Activated T-cell treated with anti-CD3 and anti-CD28 coated beads, Interleukin-2, amount 50 U/mL, for 4 hours (primary cell): Measurements from ENCODE around the gene MMP25. TPM values are rescaled to one million over a fixed set of nuclear protein-coding genes. Genes with fewer than 3 reads are reported as not detected.
"Not testable (repeated sequence)": the region's sequence is repeated elsewhere in the genome, so short reads cannot be mapped to it uniquely, and the experiment has no call there.

Experiments used
- ATAC-seq, 2 donors: fragments of 200-7000 bp; cut with Tn5 transposase; one replicate each; pipeline ENCODE4 v1.10.0; 2021
- DNase-seq: peaks from one replicate; pipeline ENCODE4 v3.0.0-alpha.2; 2020
- H3K27me3 Mint-ChIP-seq: one replicate; pipeline ENCODE4 v1.8.0; 2021; ENCODE audit warnings: low read depth, mixed read lengths
- H3K36me3 Mint-ChIP-seq: one replicate; pipeline ENCODE4 v1.8.0; 2022; ENCODE audit warnings: mixed read lengths; ENCODE audit not compliant: insufficient read depth
- H3K4me1 Mint-ChIP-seq: one replicate; pipeline ENCODE4 v1.8.0; 2021; ENCODE audit warnings: low read depth, mixed read lengths
- H3K4me3 Mint-ChIP-seq: one replicate; pipeline ENCODE4 v1.8.0; 2021; ENCODE audit warnings: mild to moderate bottlenecking, moderate library complexity, mixed read lengths
- H3K9me3 Mint-ChIP-seq: one replicate; pipeline ENCODE4 v1.8.0; 2021; ENCODE audit warnings: mixed read lengths
- total RNA-seq, 3 donors: library from RNA; stranded (reverse); gene quantifications; one replicate each; pipeline ENCODE4 v1.2.1, GENCODE V29; 2021

The MMP25 gene
- total RNA-seq, 3 donors from 2014 or later = 0.46 to 0.84 (median 0.66) TPM

DNA sequence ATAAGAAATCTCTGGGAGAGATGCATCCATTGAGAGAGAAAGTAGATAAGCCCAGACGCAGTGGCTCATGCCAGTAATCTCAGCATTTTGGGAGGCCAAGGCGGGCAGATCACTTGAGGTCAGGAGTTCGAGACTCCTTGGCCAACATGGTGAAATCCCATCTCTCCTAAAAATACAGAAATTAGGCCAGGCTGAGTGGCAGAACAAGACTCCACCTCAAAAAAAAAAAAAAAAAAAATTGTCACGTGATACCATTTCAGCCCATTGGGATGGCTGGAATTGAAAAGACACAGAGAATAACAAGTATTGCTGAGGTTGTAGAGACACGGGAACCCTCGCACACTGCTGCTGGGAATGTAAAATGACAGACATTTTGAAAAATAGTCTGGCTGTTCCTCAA is 16.2 kb downstream of the MMP25 start:
- peaks cover 9% of the 10 kb centered on the region for H3K36me3 Mint-ChIP-seq
- H3K9me3 Mint-ChIP-seq = no peaks in the 10 kb centered on the region
- H3K27me3 Mint-ChIP-seq = no peaks in the 10 kb centered on the region
- DNase-seq (no peak), ATAC-seq (no peak)
- no peak overlapping the region for H3K4me3 Mint-ChIP-seq
- H3K4me1 Mint-ChIP-seq = peaks cover 57% of the 10 kb centered on the region

DNA sequence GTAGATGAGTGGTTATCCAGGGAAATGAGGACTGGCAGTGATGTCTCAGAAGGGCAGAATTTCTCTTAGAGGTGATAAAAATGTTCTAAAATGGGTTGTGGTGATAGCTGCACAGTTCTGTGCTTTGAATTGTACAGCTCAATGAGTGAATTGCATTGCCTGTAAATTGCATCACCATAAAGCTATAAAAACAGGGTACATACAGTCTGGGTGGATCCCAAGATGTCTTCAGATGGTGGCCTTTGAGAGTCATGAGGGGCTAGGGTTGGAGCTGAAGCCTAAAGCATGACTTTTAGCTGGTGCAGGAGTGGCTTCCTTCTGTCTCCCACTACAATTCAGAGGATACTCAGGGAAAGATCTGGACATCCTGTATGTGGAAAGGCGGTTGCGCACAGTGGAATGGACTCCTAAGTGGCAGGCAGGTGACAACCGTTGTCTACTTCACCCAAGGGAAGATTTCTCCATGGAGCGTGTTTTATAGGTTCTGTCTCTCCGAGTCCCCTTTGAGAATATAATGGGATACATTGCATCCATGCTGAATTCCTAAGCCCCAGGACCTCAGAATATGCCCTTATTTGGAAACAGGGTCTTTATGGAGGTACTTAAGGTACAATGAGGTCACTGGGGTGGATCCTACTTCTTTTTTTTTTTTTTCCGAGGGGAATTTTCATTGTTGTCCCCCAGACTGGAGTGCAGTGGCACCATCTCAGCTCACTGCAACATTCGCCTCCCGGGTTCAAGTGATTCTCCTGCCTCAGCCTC is 17.4 kb downstream of the MMP25 start:
- Mint-ChIP-seq H3K27me3 (no peaks in the 10 kb centered on the region), H3K36me3 (peaks cover 13% of the 10 kb centered on the region), H3K9me3 (no peaks in the 10 kb centered on the region), H3K4me3 (peak overlapping the region; percentile 99), H3K4me1 (peaks cover 62% of the 10 kb centered on the region)
- DNase-seq (no peak), ATAC-seq (no peak)

DNA sequence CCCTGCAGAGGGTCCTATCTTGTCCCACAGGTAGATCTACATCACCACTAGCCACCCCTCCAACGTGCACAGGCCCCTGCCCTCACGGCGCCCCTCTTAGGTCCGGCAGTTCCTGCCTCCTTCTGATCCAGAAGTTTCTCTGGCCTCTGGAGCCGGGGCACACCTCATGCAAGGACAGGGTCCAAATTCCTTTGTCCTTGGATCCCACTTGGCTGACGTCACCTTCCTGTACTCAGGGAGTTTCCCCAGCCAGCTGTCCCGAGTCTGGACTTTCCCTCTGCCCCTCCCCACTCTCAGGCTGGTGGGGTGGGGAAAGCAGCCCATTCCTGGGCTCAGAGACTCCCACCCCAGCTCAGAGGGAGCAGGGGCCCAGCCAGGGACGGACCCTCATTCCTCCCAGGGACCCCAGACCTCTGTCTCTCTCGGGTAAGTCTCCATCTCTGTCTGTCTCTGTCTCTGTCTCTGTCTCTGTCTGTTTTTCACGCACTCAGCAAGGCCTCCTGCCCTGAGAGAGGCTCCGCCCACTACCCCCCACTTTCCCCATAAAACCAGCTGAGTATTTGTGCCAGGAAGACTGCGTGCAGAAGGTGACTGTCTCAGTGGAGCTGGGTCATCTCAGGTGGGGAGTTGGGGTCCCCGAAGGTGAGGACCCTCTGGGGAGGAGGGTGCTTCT is 18.8 kb downstream of the MMP25 start, which contains the start of gene IL32:
IL32 (plus strand) TSS at position 572 of the 673 bp plus-strand sequence. CDS start 172 bp downstream, outside the sequence.
- peak; percentile 47 to 54 for ATAC-seq
- Mint-ChIP-seq H3K36me3 (peaks cover 23% of the 10 kb centered on the region), H3K4me3 (peak within 1 kb of the TSS; percentile 99), H3K4me1 (peaks cover 65% of the 10 kb centered on the region), H3K27me3 (no peaks in the 10 kb centered on the region), H3K9me3 (no peaks in the 10 kb centered on the region)
- peak; percentile 68 for DNase-seq

- no peaks in the 10 kb centered on the region for H3K9me3 Mint-ChIP-seq
- no peaks in the 10 kb centered on the region for H3K27me3 Mint-ChIP-seq
- DNase-seq = peak; percentile 32
- ATAC-seq = peak; percentile 47 to 50
- H3K4me3 Mint-ChIP-seq = peak overlapping the region; percentile 99
- H3K36me3 Mint-ChIP-seq = peaks cover 24% of the 10 kb centered on the region
- peaks cover 66% of the 10 kb centered on the region for H3K4me1 Mint-ChIP-seq
These were observed 19.5 kb downstream of the MMP25 start for GRCh38 chr16:3065742-3066439.

DNA sequence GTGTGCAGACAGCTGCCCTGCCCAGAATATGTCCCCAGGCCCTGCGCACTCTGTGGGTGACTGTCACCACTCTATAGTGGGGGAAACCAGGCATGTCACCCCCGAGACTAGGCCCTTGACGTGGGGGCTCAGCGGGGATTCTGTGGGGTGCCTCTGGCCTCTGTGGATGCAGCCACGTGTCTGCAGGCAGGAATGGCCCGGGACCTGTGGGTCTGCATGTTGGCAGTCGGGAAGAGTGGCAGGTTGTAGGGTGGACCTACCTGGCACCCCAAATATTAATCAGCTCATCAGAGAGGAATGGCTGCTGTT is 20.0 kb downstream of the MMP25 start:
- Mint-ChIP-seq H3K36me3 (peaks cover 24% of the 10 kb centered on the region), H3K9me3 (no peaks in the 10 kb centered on the region), H3K4me3 (peak overlapping the region; percentile 99), H3K27me3 (no peaks in the 10 kb centered on the region), H3K4me1 (peaks cover 68% of the 10 kb centered on the region)
- DNase-seq = no peak
- ATAC-seq = peak; percentile 11 to 19

- DNase-seq = no peak
- H3K4me1 Mint-ChIP-seq = peaks cover 68% of the 10 kb centered on the region
- ATAC-seq = no peak
- no peaks in the 10 kb centered on the region for H3K9me3 Mint-ChIP-seq
- H3K4me3 Mint-ChIP-seq = peak overlapping the region; percentile 99
- no peaks in the 10 kb centered on the region for H3K27me3 Mint-ChIP-seq
- peaks cover 24% of the 10 kb centered on the region for H3K36me3 Mint-ChIP-seq
These were observed 22.1 kb downstream of the MMP25 start for GRCh38 chr16:3068487-3068886.

GRCh38 chr16:3069146-3069545 is 22.8 kb downstream of the MMP25 start:
- not testable (repeated sequence) for ATAC-seq, DNase-seq, H3K9me3 Mint-ChIP-seq, H3K27me3 Mint-ChIP-seq, H3K4me3 Mint-ChIP-seq
- H3K4me1 Mint-ChIP-seq = peaks cover 70% of the 10 kb centered on the region
- H3K36me3 Mint-ChIP-seq = peaks cover 24% of the 10 kb centered on the region

DNA sequence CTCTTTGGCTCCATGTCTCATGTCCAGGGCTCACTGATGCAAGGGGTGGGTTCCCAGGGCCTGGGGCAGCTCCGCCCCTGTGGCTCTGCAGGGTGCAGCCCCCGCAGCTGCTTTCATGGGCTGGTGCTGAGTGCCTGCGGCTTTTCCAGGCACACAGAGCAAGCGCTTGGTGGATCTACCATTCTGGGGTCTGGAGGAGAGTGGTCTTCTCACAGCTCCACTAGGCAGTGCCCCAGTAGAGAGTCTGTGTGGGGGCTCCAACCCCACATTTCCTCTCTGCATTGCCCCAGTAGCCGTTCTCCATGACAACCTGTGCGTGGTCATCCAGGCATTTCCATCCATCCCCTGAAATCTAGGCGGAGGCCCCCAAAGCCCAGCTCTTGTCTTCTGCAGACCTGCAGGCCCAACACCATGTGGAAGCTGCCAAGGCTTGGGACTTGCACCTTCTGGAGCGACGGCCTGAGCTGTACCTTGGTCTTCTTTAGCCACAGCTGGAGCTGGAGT is 24.3 kb downstream of the MMP25 start:
- H3K27me3 Mint-ChIP-seq = no peaks in the 10 kb centered on the region
- peaks cover 68% of the 10 kb centered on the region for H3K4me1 Mint-ChIP-seq
- DNase-seq (no peak), ATAC-seq (no peak)
- no peaks in the 10 kb centered on the region for H3K9me3 Mint-ChIP-seq
- no peak overlapping the region for H3K4me3 Mint-ChIP-seq
- peaks cover 22% of the 10 kb centered on the region for H3K36me3 Mint-ChIP-seq

DNA sequence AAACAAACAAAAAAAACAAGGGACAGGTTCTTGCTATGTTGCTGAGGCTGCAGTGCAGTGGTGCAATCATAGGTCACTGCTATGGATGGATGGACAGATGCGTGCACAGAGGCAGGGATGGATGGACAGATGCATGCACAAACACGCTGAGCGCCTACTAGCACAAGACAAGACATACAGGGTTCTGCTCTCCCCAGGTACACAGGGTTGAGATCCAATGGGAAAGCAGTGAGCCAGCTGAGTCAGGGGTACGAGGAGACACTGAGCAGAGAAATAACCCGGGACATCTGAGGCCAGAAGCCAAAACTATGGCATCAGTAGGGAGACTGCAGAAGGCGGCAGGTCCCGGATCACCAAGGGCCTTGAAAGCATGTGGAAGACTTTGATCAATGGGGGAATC is 25.3 kb downstream of the MMP25 start:
- Mint-ChIP-seq H3K4me1 (peaks cover 77% of the 10 kb centered on the region), H3K27me3 (no peaks in the 10 kb centered on the region), H3K36me3 (peaks cover 20% of the 10 kb centered on the region), H3K4me3 (peak overlapping the region; percentile 60), H3K9me3 (no peaks in the 10 kb centered on the region)
- no peak for ATAC-seq
- no peak for DNase-seq

DNA sequence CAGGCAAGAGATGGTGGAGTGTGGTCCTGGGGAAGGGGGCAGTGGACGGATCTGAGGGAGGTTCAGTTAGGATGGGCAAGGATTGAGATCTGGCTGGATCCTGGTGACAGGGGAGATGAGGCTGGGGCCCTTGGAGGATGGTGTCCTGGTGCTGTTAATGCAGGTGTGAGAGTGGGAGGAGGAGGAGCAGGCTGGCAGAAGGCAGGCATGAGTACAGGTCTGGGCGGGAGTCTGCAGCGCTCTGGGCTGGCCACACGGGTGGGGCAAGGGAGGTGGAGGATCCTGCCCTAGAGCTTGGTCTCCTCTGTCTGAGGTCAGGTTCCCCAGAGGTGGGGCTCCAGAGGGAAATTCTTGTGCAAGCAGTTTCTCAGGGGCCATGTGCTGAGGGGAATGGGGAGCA is 25.8 kb downstream of the MMP25 start:
- H3K27me3 Mint-ChIP-seq, H3K9me3 Mint-ChIP-seq, ATAC-seq, DNase-seq: not testable (repeated sequence)
- Mint-ChIP-seq H3K4me1 (peaks cover 82% of the 10 kb centered on the region), H3K4me3 (peak overlapping the region; percentile 60), H3K36me3 (peaks cover 19% of the 10 kb centered on the region)

DNA sequence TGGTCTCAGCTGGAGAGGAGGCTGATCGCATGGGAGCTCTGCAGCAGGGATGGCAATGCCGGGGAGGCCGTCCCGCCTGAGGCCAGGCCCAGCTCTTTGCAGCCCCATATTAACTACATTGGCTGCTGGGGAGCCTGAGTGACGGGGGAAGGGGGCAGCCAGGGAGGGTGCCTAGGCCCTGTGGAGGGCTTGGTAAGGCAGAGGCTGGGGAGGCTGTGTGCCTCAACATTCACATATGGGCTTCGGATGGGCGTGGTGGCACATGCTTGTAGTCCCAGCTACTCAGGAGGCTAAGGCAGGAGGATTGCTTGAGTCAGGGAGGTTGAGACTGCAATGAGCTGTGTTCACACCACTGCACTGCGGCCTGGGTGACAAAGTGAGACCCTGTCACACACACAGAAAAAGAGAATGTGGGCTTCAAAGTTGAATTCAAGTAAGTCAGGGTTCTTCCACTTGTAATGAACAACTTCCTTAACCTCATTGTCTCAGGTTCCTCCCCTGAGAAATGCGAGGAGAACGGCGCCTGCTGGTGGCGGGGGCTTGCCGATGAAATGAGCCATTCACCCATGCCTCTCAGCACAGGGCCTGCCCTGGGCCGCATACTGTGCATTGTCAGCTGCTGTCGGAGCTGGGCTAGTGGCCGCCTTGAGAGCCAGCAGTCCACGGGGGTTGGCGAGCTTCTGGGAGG is 26.4 kb downstream of the MMP25 start:
- not testable (repeated sequence) for DNase-seq, H3K9me3 Mint-ChIP-seq, H3K27me3 Mint-ChIP-seq, H3K4me3 Mint-ChIP-seq
- peak; percentile 44 to 49 for ATAC-seq
- Mint-ChIP-seq H3K36me3 (peaks cover 16% of the 10 kb centered on the region), H3K4me1 (peaks cover 83% of the 10 kb centered on the region)

GRCh38 chr16:3073448-3073847 is 27.1 kb downstream of the MMP25 start:
- DNase-seq (no peak), ATAC-seq (no peak)
- no peaks in the 10 kb centered on the region for H3K27me3 Mint-ChIP-seq
- H3K4me1 Mint-ChIP-seq = peaks cover 86% of the 10 kb centered on the region
- H3K9me3 Mint-ChIP-seq = peaks cover 7% of the 10 kb centered on the region
- peak overlapping the region; percentile 67 for H3K4me3 Mint-ChIP-seq
- H3K36me3 Mint-ChIP-seq = peaks cover 15% of the 10 kb centered on the region

GRCh38 chr16:3074860-3075522 is 28.6 kb downstream of the MMP25 start:
- ATAC-seq = peak; percentile 77 to 80
- Mint-ChIP-seq H3K4me3 (peak overlapping the region; percentile 67), H3K27me3 (no peaks in the 10 kb centered on the region), H3K36me3 (peaks cover 8% of the 10 kb centered on the region), H3K9me3 (peaks cover 7% of the 10 kb centered on the region), H3K4me1 (peaks cover 85% of the 10 kb centered on the region)
- DNase-seq = peak; percentile 62
